Measurements from ENCODE around the gene CEP170. TPM values are rescaled to one million over a fixed set of nuclear protein-coding genes. Genes with fewer than 3 reads are reported as not detected.
"Not testable (repeated sequence)": the region's sequence is repeated elsewhere in the genome, so short reads cannot be mapped to it uniquely, and the experiment has no call there.

Gene CEP170
- total RNA-seq, 1 donor from 2014 or later, result 128 TPM

GRCh38 chr1:243087368-243087767, 167.7 kb downstream of the CEP170 start:
- not testable (repeated sequence) for DNase-seq (ENCODE audit: extremely low read depth, low read depth, low spot score)

Other genes with a start within 250 kb of the CEP170 start
- 37.5 and 43.5 TPM in 2 replicates for gene SDCCAG8, start 760 bp upstream of the CEP170 start, total RNA-seq